Fibroblast of lung (primary cell): ENCODE results near the gene RNF217.

Experiments
- CTCF ChIP-seq, 2 donors: IDR thresholded peaks in 1 of 2; conservative IDR thresholded peaks in 1 of 2; 1 replicate in 1 of 2; 2 replicates in 1 of 2; pipeline ENCODE4 v1.5.1; 2011 to 2012; ENCODE audit warnings: low read length in 2 of 2, control low read depth in 1 of 2, inconsistent platforms in 1 of 2, low read depth in 1 of 2, mild to moderate bottlenecking in 1 of 2
- EZH2 ChIP-seq: IDR thresholded peaks from 2 replicates; pipeline ENCODE4 v1.5.1; 2012; ENCODE audit warnings: low read length, control low read depth, mild to moderate bottlenecking; ENCODE audit errors: missing control alignments

GRCh38 chr6:125050663-125051318 lies 88.6 kb downstream of the RNF217 start:
- TF ChIP-seq CTCF (conservative IDR thresholded peaks at IDR 0.05 in 1 of 2, IDR thresholded peaks at IDR 0.05 in 1 of 2; ENCODE audit: low read depth in 1 of 2, low read length in 2 of 2) (no peak), EZH2 (no peak)
